MM.1S (cell line): ENCODE results near the gene CROCC2.

ENCODE experiments used
- EZH2 ChIP-seq: fragments of 300-600 bp; sonication (generic); optimal IDR thresholded peaks from 2 replicates; pipeline ENCODE3; 2017; ENCODE audit warnings: low read depth, mild to moderate bottlenecking, antibody characterized with exemption, low read length, mixed read lengths
- EZH2phosphoT487 ChIP-seq: fragments of 300-600 bp; sonication (generic); IDR thresholded peaks from 2 replicates; pipeline ENCODE4 v1.6.1; 2018; ENCODE audit warnings: antibody characterized with exemption, low read length
- TF ChIP-seq, protein P1 (sequence below): fragments of 300-600 bp; sonication (generic); IDR thresholded peaks from 2 replicates; pipeline ENCODE4 v1.5.1; 2016; ENCODE audit warnings: antibody characterized with exemption, low read length, mixed read lengths

GRCh38 chr2:240896871-240897692, 9.1 kb upstream of the CROCC2 start:
- TF ChIP-seq, protein P1, sequence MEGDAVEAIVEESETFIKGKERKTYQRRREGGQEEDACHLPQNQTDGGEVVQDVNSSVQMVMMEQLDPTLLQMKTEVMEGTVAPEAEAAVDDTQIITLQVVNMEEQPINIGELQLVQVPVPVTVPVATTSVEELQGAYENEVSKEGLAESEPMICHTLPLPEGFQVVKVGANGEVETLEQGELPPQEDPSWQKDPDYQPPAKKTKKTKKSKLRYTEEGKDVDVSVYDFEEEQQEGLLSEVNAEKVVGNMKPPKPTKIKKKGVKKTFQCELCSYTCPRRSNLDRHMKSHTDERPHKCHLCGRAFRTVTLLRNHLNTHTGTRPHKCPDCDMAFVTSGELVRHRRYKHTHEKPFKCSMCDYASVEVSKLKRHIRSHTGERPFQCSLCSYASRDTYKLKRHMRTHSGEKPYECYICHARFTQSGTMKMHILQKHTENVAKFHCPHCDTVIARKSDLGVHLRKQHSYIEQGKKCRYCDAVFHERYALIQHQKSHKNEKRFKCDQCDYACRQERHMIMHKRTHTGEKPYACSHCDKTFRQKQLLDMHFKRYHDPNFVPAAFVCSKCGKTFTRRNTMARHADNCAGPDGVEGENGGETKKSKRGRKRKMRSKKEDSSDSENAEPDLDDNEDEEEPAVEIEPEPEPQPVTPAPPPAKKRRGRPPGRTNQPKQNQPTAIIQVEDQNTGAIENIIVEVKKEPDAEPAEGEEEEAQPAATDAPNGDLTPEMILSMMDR = no peak
- no peak for TF ChIP-seq EZH2phosphoT487
- TF ChIP-seq EZH2 = no peak
